Endothelial cell of umbilical vein (primary cell): Measurements from ENCODE around the gene NLE1. TPM values are rescaled to one million over a fixed set of nuclear protein-coding genes. Genes with fewer than 3 reads are reported as not detected.

ENCODE experiments used
- BruUV-seq: library from RNA; stranded (reverse); fragments of 400-500 nt; replicated peaks from 2 replicates; lab custom pipeline; 2021; lab: Mats Ljungman, UMichigan
- CTCF ChIA-PET: fragments of 300-600, 350-600 bp; sonication (Branson Sonifier 250); formaldehyde crosslinking; loops from one replicate; lab custom pipeline; 2021; ENCODE audit warnings: antibody characterized with exemption, inconsistent platforms; lab: Charles Lee
- POLR2A ChIA-PET: fragments of 300-600, 350-600 bp; sonication (Branson Sonifier 250); formaldehyde crosslinking; loops from one replicate; lab custom pipeline; 2021; ENCODE audit warnings: antibody characterized with exemption, inconsistent platforms; lab: Charles Lee
- DNase-seq: peaks from one replicate; pipeline ENCODE4 v3.0.0-alpha.2; 2011; ENCODE audit warnings: low read depth, low spot score
- FAIRE-seq: peaks from 2 replicates; lab custom pipeline; 2011; peaks lifted over from hg19 to GRCh38; lab: Jason Lieb, UNC
- H2AFZ ChIP-seq: 2 replicates; pipeline ENCODE4 v1.6.0; 2012; ENCODE audit warnings: low read depth, low read length, control low read depth, inconsistent platforms
- H3K27ac ChIP-seq: 2 replicates; pipeline ENCODE4 v1.5.1; 2011; ENCODE audit warnings: low read depth, mild to moderate bottlenecking, control low read depth, low read length, moderate library complexity; ENCODE audit not compliant: insufficient read depth
- H3K27me3 ChIP-seq, 2 experiments: 2 replicates each; pipeline versions ENCODE4 v1.6.0 to v1.6.1; 2011; ENCODE audit warnings: low read length in 2 of 2, mixed read lengths in 1 of 2; ENCODE audit not compliant: control insufficient read depth in 2 of 2, insufficient read depth in 2 of 2
- H3K36me3 ChIP-seq, 2 experiments: 2 replicates in 1 of 2; 3 replicates in 1 of 2; pipeline ENCODE4 v1.5.1; 2011; ENCODE audit warnings: low read length in 2 of 2, mild to moderate bottlenecking in 1 of 2, moderate library complexity in 1 of 2; ENCODE audit not compliant: control insufficient read depth in 2 of 2, insufficient read depth in 2 of 2; ENCODE audit errors: extremely low read depth in 1 of 2
- H3K4me1 ChIP-seq: 3 replicates; pipeline ENCODE4 v1.5.1; 2011; ENCODE audit warnings: mild to moderate bottlenecking, low read length; ENCODE audit not compliant: control insufficient read depth, insufficient read depth; ENCODE audit errors: extremely low read depth
- H3K4me2 ChIP-seq: 2 replicates; pipeline ENCODE4 v1.6.1; 2011; ENCODE audit warnings: low read length, control low read depth, mixed read lengths; ENCODE audit not compliant: insufficient read depth
- H3K4me3 ChIP-seq, 3 experiments: fragments of 200-600 bp in 1 of 3; sonication (generic), shearing (Covaris generic) in 1 of 3; replicated peaks in 1 of 3; 2 replicates each; pipeline ENCODE4 v1.5.1; 2011 to 2016; ENCODE audit warnings: control low read depth in 3 of 3, low read length in 3 of 3, mild to moderate bottlenecking in 2 of 3, inconsistent platforms in 1 of 3, low read depth in 1 of 3, moderate library complexity in 1 of 3; ENCODE audit not compliant: insufficient read depth in 1 of 3
- H3K79me2 ChIP-seq: 2 replicates; pipeline ENCODE4 v1.6.0; 2012; ENCODE audit warnings: low read length, inconsistent platforms; ENCODE audit not compliant: control insufficient read depth, insufficient read depth
- H3K9ac ChIP-seq: replicated peaks from 2 replicates; pipeline ENCODE3; 2011; ENCODE audit warnings: low read length, control low read depth; ENCODE audit not compliant: insufficient read depth; ENCODE audit errors: extremely low read depth
- H3K9me1 ChIP-seq: replicated peaks from 3 replicates; pipeline ENCODE4 v1.6.0; 2011; ENCODE audit warnings: mild to moderate bottlenecking, low read length; ENCODE audit not compliant: control insufficient read depth, insufficient read depth; ENCODE audit errors: extremely low read depth
- H3K9me3 ChIP-seq: replicated peaks from 2 replicates; pipeline ENCODE4 v1.5.1; 2012; ENCODE audit warnings: low read length, inconsistent platforms; ENCODE audit not compliant: control insufficient read depth, insufficient read depth
- H4K20me1 ChIP-seq: replicated peaks from 2 replicates; pipeline ENCODE3; 2011; ENCODE audit warnings: mild to moderate bottlenecking, low read length; ENCODE audit not compliant: control insufficient read depth, insufficient read depth; ENCODE audit errors: extremely low read depth
- EZH2 ChIP-seq: IDR thresholded peaks from 2 replicates; pipeline ENCODE4 v1.6.1; 2012; ENCODE audit warnings: borderline replicate concordance, low read depth, mild to moderate bottlenecking, moderate library complexity, low read length, inconsistent platforms; ENCODE audit not compliant: severe bottlenecking
- FOS ChIP-seq: IDR thresholded peaks from 2 replicates; pipeline ENCODE4 v1.6.1; 2011; ENCODE audit warnings: mild to moderate bottlenecking, low read length, moderate library complexity, borderline replicate concordance; ENCODE audit not compliant: insufficient read depth
- GATA2 ChIP-seq: IDR thresholded peaks from 2 replicates; pipeline ENCODE4 v1.7.0; 2011; ENCODE audit warnings: low read depth, mild to moderate bottlenecking, moderate library complexity, mixed read lengths, low read length; ENCODE audit not compliant: insufficient read length, insufficient read depth
- JUN ChIP-seq: IDR thresholded peaks from 2 replicates; pipeline ENCODE4 v1.6.1; 2011; ENCODE audit warnings: borderline replicate concordance, low read depth; ENCODE audit not compliant: insufficient read length, insufficient read depth
- MYC ChIP-seq: IDR thresholded peaks from one replicate; pipeline ENCODE4 v1.6.1; 2011; ENCODE audit warnings: mild to moderate bottlenecking, low read depth, low read length
- POLR2A ChIP-seq: IDR thresholded peaks from 2 replicates; pipeline ENCODE4 v1.6.1; 2012; ENCODE audit warnings: low read depth, mild to moderate bottlenecking, control low read depth, low read length
- POLR2AphosphoS5 ChIP-seq: IDR thresholded peaks from 2 replicates; pipeline ENCODE4 v1.6.1; 2012; ENCODE audit warnings: low read depth, mild to moderate bottlenecking, control low read depth, low read length, moderate library complexity; ENCODE audit not compliant: insufficient read depth
- dilution Hi-C: fragments of 300-500 bp; cut with MboI; formaldehyde crosslinking; loops from one replicate; pipeline ENCODE4 v1.15.0; 2019; ENCODE audit warnings: low sequenced_read_pairs; ENCODE audit not compliant: extremely low pct_ligation_motif_present
- intact Hi-C: fragments of 100-400 bp; cut with micrococcal nuclease; formaldehyde crosslinking; loops from one replicate; pipeline ENCODE4 v1.10.0; 2022
- polyA plus RNA-seq, 4 experiments: library from polyadenylated mRNA; depleted of rRNA in 3 of 4; stranded (reverse) in 3 of 4; unstranded in 1 of 4; fragments of >200 nt; gene quantifications; 2 replicates each; pipeline versions ENCODE4 v1.2.1 to v1.2.3, GENCODE V29; 2011 to 2012; ENCODE audit warnings: missing spikeins in 1 of 4
- total RNA-seq: library from RNA; stranded (reverse); gene quantifications from 2 replicates; pipeline ENCODE4 v1.2.3, GENCODE V29; 2021
- TF ChIP-seq, protein P1 (sequence below): IDR thresholded peaks from 2 replicates; pipeline ENCODE4 v1.6.1; 2011; ENCODE audit not compliant: insufficient read depth, insufficient read length
- TF ChIP-seq, protein P2 (sequence below), 2 donors: IDR thresholded peaks; 1 replicate in 1 of 2; 2 replicates in 1 of 2; pipeline ENCODE4 v1.5.1; 2011; ENCODE audit warnings: low read length in 2 of 2, mild to moderate bottlenecking in 2 of 2, moderate library complexity in 2 of 2, control low read depth in 1 of 2, inconsistent platforms in 1 of 2, low read depth in 1 of 2; ENCODE audit not compliant: insufficient read depth in 1 of 2; ENCODE audit errors: extremely low read depth in 1 of 2

Gene NLE1
- total and polyA plus RNA-seq, 2 donors (not counting 3 experiments of a cell fraction or from before 2014, with no cell fraction given): 19.1 to 22.8 TPM

DNA sequence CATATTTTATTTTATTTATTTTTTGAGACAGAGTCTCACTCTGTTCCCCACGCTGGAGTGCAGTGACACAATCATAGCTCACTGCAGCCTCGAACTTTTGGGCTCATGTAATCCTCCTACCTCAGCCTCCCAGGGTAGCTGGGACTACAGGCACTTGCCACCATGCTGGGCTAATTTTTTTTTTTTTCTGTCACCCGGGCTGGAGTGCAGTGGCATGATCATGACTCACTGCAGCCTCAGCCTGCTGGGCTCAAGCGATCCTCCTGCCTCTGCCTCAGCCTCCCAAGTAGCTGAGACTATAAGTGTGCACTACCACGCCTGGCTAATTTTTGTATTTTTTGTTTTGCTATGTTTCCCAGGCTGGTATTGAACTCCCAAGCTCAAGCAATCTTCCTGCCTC, 22.6 kb upstream of the NLE1 start:
- Histone ChIP-seq H4K20me1 (no peaks in the 10 kb centered on the region), H3K9ac (no peak overlapping the region), H2AFZ (no peak overlapping the region), H3K27ac (no peak overlapping the region), H3K27me3 (peaks cover 2 to 7% of the 10 kb centered on the region in 2 experiments), H3K4me3 (no peak overlapping the region), H3K9me3 (no peaks in the 10 kb centered on the region), H3K4me2 (no peak overlapping the region), H3K36me3 (no peaks in the 10 kb centered on the region), H3K4me1 (no peaks in the 10 kb centered on the region), H3K79me2 (no peaks in the 10 kb centered on the region), H3K9me1 (no peaks in the 10 kb centered on the region)
- BruUV-seq: no TSS peak
- POLR2A ChIA-PET: no interaction called here
- dilution Hi-C loops (no loop called here), intact Hi-C loops (no loop called here)
- DNase-seq (no peak), FAIRE-seq (no peak)
- TF ChIP-seq POLR2AphosphoS5 (no peak), GATA2 (no peak), EZH2 (no peak), JUN (no peak), FOS (no peak), MYC (no peak), POLR2A (no peak)
- TF ChIP-seq, protein P1, sequence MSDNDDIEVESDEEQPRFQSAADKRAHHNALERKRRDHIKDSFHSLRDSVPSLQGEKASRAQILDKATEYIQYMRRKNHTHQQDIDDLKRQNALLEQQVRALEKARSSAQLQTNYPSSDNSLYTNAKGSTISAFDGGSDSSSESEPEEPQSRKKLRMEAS: no peak
- TF ChIP-seq, protein P2, sequence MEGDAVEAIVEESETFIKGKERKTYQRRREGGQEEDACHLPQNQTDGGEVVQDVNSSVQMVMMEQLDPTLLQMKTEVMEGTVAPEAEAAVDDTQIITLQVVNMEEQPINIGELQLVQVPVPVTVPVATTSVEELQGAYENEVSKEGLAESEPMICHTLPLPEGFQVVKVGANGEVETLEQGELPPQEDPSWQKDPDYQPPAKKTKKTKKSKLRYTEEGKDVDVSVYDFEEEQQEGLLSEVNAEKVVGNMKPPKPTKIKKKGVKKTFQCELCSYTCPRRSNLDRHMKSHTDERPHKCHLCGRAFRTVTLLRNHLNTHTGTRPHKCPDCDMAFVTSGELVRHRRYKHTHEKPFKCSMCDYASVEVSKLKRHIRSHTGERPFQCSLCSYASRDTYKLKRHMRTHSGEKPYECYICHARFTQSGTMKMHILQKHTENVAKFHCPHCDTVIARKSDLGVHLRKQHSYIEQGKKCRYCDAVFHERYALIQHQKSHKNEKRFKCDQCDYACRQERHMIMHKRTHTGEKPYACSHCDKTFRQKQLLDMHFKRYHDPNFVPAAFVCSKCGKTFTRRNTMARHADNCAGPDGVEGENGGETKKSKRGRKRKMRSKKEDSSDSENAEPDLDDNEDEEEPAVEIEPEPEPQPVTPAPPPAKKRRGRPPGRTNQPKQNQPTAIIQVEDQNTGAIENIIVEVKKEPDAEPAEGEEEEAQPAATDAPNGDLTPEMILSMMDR (IDR thresholded peaks at IDR 0.05; ENCODE audit: extremely low read depth in 1 of 2, insufficient read depth in 1 of 2, low read depth in 1 of 2, low read length in 2 of 2): no peak
- CTCF ChIA-PET: interaction anchor here (3.9 kb wide), 1 partner anchor 375 kb away, joined by 15 read pairs; no protein-coding TSS in a partner anchor
